SU-DHL-6 (cell line): ENCODE data around the gene SMARCAD1.

Source experiments
- CTCF ChIP-seq: fragments of 200-600 bp; sonication (generic); IDR thresholded peaks from one replicate; pipeline ENCODE4 v1.5.1; 2017; ENCODE audit warnings: antibody characterized with exemption, mild to moderate bottlenecking, low read length, moderate library complexity; ENCODE audit not compliant: insufficient read depth, poor library complexity, severe bottlenecking
- EZH2phosphoT487 ChIP-seq: fragments of 200-600 bp; sonication (generic), shearing (Covaris generic); conservative IDR thresholded peaks from 2 replicates; pipeline ENCODE4 v1.6.1; 2018; ENCODE audit warnings: mild to moderate bottlenecking, antibody characterized with exemption, low read length, moderate library complexity, mixed read lengths

- TF ChIP-seq CTCF: no peak
- TF ChIP-seq EZH2phosphoT487: no peak
Observed at GRCh38 chr4:94284889-94285288, 77.2 kb downstream of the SMARCAD1 start.
